Neural progenitor cell (in vitro differentiated cells): ENCODE measurements around the gene BUD23. TPM values are rescaled to one million over a fixed set of nuclear protein-coding genes. Genes with fewer than 3 reads are reported as not detected.

Source experiments
- DNase-seq: peaks from one replicate; pipeline ENCODE4 v3.0.0-alpha.2; 2016; ENCODE audit warnings: low spot score
- H2AFZ ChIP-seq: fragments of 200-600 bp; sonication (generic); replicated peaks from 2 replicates; pipeline ENCODE4 v1.6.1; 2016; ENCODE audit warnings: antibody characterized with exemption
- H3F3A ChIP-seq: fragments of 200-600 bp; sonication (generic); 2 replicates; pipeline ENCODE4 v1.6.1; 2016; ENCODE audit warnings: antibody characterized with exemption, low read depth
- H3K27ac ChIP-seq: fragments of 200-600 bp; sonication (generic); 2 replicates; pipeline ENCODE4 v1.5.1; 2016; ENCODE audit warnings: mild to moderate bottlenecking
- H3K27me3 ChIP-seq: fragments of 200-600 bp; sonication (generic); 2 replicates; pipeline ENCODE4 v1.6.1; 2016; ENCODE audit warnings: mild to moderate bottlenecking, moderate library complexity
- H3K36me3 ChIP-seq: fragments of 200-600 bp; sonication (generic); 2 replicates; pipeline ENCODE4 v1.5.1; 2016
- H3K4me1 ChIP-seq: fragments of 200-600 bp; sonication (generic); 2 replicates; pipeline ENCODE4 v1.6.1; 2016; ENCODE audit warnings: mixed run types
- H3K4me2 ChIP-seq: fragments of 200-600 bp; sonication (generic); 2 replicates; pipeline ENCODE4 v1.6.1; 2016
- H3K4me3 ChIP-seq: fragments of 200-600 bp; sonication (generic); 2 replicates; pipeline ENCODE4 v1.5.1; 2016
- H3K79me2 ChIP-seq: fragments of 200-600 bp; sonication (generic); 2 replicates; pipeline ENCODE4 v1.6.1; 2016; ENCODE audit warnings: low read depth
- H3K9ac ChIP-seq: fragments of 200-600 bp; sonication (generic); 2 replicates; pipeline ENCODE4 v1.6.1; 2016
- H3K9me3 ChIP-seq: fragments of 200-600 bp; sonication (generic); 2 replicates; pipeline ENCODE4 v1.5.1; 2016; ENCODE audit warnings: low read depth
- H4K20me1 ChIP-seq: fragments of 200-600 bp; sonication (generic); 2 replicates; pipeline ENCODE4 v1.6.1; 2016; ENCODE audit warnings: low read depth
- H3K27ac Mint-ChIP-seq: 3 replicates; pipeline ENCODE4 v1.8.0; 2021; ENCODE audit warnings: mixed read lengths
- H3K27me3 Mint-ChIP-seq: 2 replicates; pipeline ENCODE4 v1.8.0; 2022; ENCODE audit warnings: low read depth, mild to moderate bottlenecking, inconsistent platforms, moderate library complexity, mixed read lengths; ENCODE audit not compliant: insufficient read depth
- H3K36me3 Mint-ChIP-seq: 3 replicates; pipeline ENCODE4 v1.8.0; 2021; ENCODE audit warnings: mixed read lengths
- H3K4me1 Mint-ChIP-seq: 3 replicates; pipeline ENCODE4 v1.8.0; 2021; ENCODE audit warnings: mixed read lengths
- H3K4me3 Mint-ChIP-seq: 3 replicates; pipeline ENCODE4 v1.8.0; 2021; ENCODE audit warnings: mild to moderate bottlenecking, moderate library complexity, mixed read lengths
- H3K9me3 Mint-ChIP-seq: 3 replicates; pipeline ENCODE4 v1.8.0; 2020; ENCODE audit warnings: mixed read lengths
- CTCF ChIP-seq: fragments of 200-600 bp; sonication (generic); IDR thresholded peaks from 2 replicates; pipeline ENCODE4 v1.5.1; 2017; ENCODE audit warnings: antibody characterized with exemption, mild to moderate bottlenecking
- EZH2 ChIP-seq: fragments of 200-600 bp; sonication (generic); IDR thresholded peaks from 2 replicates; pipeline ENCODE4 v1.6.1; 2017; ENCODE audit warnings: antibody characterized with exemption, mild to moderate bottlenecking, moderate library complexity
- EZH2phosphoT487 ChIP-seq: fragments of 200-600 bp; sonication (generic); IDR thresholded peaks from 2 replicates; pipeline ENCODE4 v1.6.1; 2017; ENCODE audit warnings: antibody characterized with exemption
- total RNA-seq: library from RNA; depleted of rRNA; stranded (reverse); fragments of >200 nt; gene quantifications from 2 replicates; pipeline ENCODE4 v1.2.3, GENCODE V29; 2015; ENCODE audit warnings: low replicate concordance

The BUD23 gene
- total RNA-seq, 1 donor from 2014 or later, result 22.8 TPM

GRCh38 chr7:73667344-73668102, 15.9 kb upstream of the BUD23 start, which contains the start of gene VPS37D:
Gene VPS37D (plus strand): TSS chr7:73667831. CDS start chr7:73667959, 128 bp downstream.
- Histone ChIP-seq H3F3A (peaks cover 30% of the 10 kb centered on the region), H3K27me3 (no peaks in the 10 kb centered on the region), H3K79me2 (no peaks in the 10 kb centered on the region), H3K4me2 (peak within 1 kb of the TSS; percentile 98), H3K4me3 (peak within 1 kb of the TSS; percentile 96), H3K27ac (no peak within 1 kb of the TSS), H4K20me1 (peaks cover 18% of the 10 kb centered on the region), H3K9me3 (peaks cover 5% of the 10 kb centered on the region), H3K4me1 (peaks cover 15% of the 10 kb centered on the region), H2AFZ (peak within 1 kb of the TSS; percentile 57), H3K9ac (peak within 1 kb of the TSS; percentile 79), H3K36me3 (no peaks in the 10 kb centered on the region)
- TF ChIP-seq CTCF (peak; percentile 74), EZH2 (no peak), EZH2phosphoT487 (no peak)
- Mint-ChIP-seq H3K27me3 (peaks cover 9% of the 10 kb centered on the region), H3K4me3 (peak within 1 kb of the TSS; percentile 96), H3K36me3 (peaks cover 7% of the 10 kb centered on the region), H3K27ac (peak within 1 kb of the TSS; percentile 88), H3K9me3 (peaks cover 4% of the 10 kb centered on the region), H3K4me1 (peaks cover 26% of the 10 kb centered on the region)
- peak; percentile 98 for DNase-seq

DNA sequence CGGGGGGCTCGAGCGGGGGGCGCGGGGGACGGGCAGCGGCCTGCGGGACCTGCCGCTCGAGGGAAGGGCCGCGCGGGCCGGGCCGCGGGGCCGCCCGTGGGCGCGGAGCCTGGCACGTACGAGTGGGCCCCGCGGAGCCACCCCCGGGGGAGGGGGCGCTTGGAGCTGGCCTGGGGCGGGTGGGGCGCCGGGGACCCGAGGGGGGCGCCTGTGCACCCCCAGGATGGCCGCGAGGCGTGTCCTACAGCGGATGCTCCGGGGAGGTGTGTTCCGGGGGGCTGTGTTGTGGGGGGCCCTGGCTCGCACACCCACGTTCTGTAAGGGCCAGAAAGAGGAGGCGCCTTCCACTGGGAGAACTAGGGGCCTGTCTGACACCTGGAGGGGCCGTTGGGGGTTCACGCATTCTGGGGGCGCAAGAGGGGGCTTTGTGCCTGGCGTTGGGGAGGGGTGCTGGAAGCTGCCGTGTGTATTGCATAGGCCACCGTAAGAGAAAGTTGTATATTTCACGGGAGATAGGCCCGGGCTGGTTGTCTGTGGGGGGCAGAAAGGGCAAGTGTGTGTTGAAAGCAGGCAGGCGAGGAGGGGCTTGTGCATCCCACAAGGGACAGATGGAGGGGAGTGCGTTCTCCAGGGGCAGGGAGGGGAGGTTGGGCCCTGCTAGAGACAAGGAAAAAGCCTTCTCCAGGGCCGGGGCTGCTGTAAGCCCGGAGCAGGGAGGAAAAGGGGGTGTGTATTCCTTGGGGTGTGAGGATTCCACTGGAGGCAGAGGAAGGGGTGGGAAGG, 15.1 kb upstream of the BUD23 start:
- H3K9me3 ChIP-seq, result peaks cover under 1% of the 10 kb centered on the region
- peaks cover 27% of the 10 kb centered on the region for H3F3A ChIP-seq
- H3K27ac Mint-ChIP-seq, result peak overlapping the region; percentile 88
- peak overlapping the region; percentile 57 for H2AFZ ChIP-seq
- peak overlapping the region; percentile 96 for H3K4me3 Mint-ChIP-seq
- H3K36me3 ChIP-seq, result no peaks in the 10 kb centered on the region
- H3K4me2 ChIP-seq, result peak overlapping the region; percentile 98
- H3K27me3 Mint-ChIP-seq, result peaks cover 9% of the 10 kb centered on the region
- H3K4me1 Mint-ChIP-seq, result peaks cover 26% of the 10 kb centered on the region
- H3K27me3 ChIP-seq, result no peaks in the 10 kb centered on the region
- H4K20me1 ChIP-seq, result peaks cover 18% of the 10 kb centered on the region
- peak overlapping the region; percentile 79 for H3K9ac ChIP-seq
- peak; percentile 66 for DNase-seq
- H3K79me2 ChIP-seq, result no peaks in the 10 kb centered on the region
- peak overlapping the region; percentile 96 for H3K4me3 ChIP-seq
- peaks cover under 1% of the 10 kb centered on the region for H3K9me3 Mint-ChIP-seq
- H3K36me3 Mint-ChIP-seq, result peaks cover 7% of the 10 kb centered on the region
- TF ChIP-seq EZH2, result no peak
- TF ChIP-seq EZH2phosphoT487, result no peak
- no peak for TF ChIP-seq CTCF
- no peak overlapping the region for H3K27ac ChIP-seq
- peaks cover 15% of the 10 kb centered on the region for H3K4me1 ChIP-seq

GRCh38 chr7:73668886-73669230, 14.5 kb upstream of the BUD23 start:
- no peak for DNase-seq
- H2AFZ ChIP-seq, result peak overlapping the region; percentile 57
- H3K27ac ChIP-seq, result no peak overlapping the region
- H3K79me2 ChIP-seq, result no peaks in the 10 kb centered on the region
- H3K4me3 Mint-ChIP-seq, result peak overlapping the region; percentile 96
- no peaks in the 10 kb centered on the region for H3K36me3 ChIP-seq
- peak overlapping the region; percentile 79 for H3K9ac ChIP-seq
- peaks cover 26% of the 10 kb centered on the region for H3K4me1 Mint-ChIP-seq
- H3K4me1 ChIP-seq, result peaks cover 15% of the 10 kb centered on the region
- no peaks in the 10 kb centered on the region for H3K27me3 ChIP-seq
- no peaks in the 10 kb centered on the region for H3K9me3 ChIP-seq
- H3F3A ChIP-seq, result peaks cover 23% of the 10 kb centered on the region
- peak overlapping the region; percentile 98 for H3K4me2 ChIP-seq
- peaks cover 18% of the 10 kb centered on the region for H4K20me1 ChIP-seq
- H3K27me3 Mint-ChIP-seq, result peaks cover 9% of the 10 kb centered on the region
- no peaks in the 10 kb centered on the region for H3K9me3 Mint-ChIP-seq
- H3K4me3 ChIP-seq, result peak overlapping the region; percentile 96
- H3K27ac Mint-ChIP-seq, result peak overlapping the region; percentile 88
- no peak for TF ChIP-seq EZH2phosphoT487
- TF ChIP-seq EZH2, result no peak
- no peak for TF ChIP-seq CTCF
- peaks cover 7% of the 10 kb centered on the region for H3K36me3 Mint-ChIP-seq
